ENCODE results near the gene EFCAB14. TPM values are rescaled to one million over a fixed set of nuclear protein-coding genes. Genes with fewer than 3 reads are reported as not detected.
A peak's percentile ranks its signal among the peaks of the same experiment; 100 is the strongest.
"Not testable (repeated sequence)": the region's sequence is repeated elsewhere in the genome, so short reads cannot be mapped to it uniquely, and the experiment has no call there.

The EFCAB14 gene
- total RNA-seq, 1 donor, result 29.6 TPM

DNA sequence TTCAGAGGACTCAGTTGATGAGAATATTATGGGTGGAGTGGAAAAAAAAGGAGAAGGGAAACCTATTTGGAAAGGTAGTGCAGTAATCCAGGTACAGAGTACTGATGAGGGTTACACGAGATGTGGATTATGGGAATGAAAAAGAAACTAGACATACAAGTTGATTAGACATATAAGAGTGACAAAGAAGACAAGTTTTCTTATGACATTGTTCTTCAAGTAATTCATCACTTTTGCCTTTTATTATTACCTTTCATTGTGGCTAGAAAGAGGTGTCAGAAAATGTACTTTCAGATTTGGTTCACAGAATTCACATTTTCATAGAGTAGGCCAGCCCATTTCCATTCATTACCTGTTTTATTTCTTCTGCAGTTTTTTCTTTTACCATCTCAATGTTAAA is 61.1 kb downstream of the EFCAB14 start:
- DNase-seq (ENCODE audit: low read depth in 2 of 3, low spot score in 2 of 3), result no peak

DNA sequence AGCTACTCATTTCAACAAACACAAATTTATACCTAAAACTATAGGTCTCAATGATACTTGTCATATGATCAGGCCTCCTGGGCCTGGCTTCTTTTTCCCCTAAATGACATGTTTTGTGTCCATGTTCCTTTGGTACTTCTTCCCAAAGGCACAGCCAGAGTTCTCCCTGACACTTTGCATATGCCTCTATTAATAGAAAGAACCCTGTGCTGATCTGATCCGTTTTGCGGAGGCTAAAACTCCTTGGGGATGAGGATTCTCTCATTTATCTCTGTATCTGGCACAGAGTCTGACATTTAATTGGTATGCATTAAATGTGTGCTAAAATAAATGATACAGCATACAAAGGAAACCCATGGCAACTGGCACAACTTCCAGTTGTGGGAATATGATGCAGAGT is 62.3 kb downstream of the EFCAB14 start:
- DNase-seq (ENCODE audit: low read depth in 2 of 3, low spot score in 2 of 3), result no peak

DNA sequence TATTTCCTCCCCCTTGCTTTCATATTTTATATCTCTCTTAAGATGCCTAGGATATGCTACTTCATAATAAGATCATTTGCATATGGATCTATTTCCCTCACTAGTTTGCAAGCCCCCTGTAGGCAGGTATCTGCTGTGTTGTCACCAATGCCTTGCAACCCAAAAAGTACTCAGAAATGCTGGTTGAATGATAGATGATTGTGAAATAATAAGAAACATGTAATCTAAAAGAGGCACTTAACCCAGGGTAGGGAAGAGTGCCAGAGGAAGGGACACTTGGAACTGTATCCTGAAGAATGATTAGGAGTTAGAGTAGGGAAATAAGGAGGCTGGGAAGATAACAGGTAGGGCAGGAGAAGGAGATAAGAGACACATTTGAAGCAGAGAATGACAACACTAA is 63.1 kb downstream of the EFCAB14 start:
- DNase-seq (ENCODE audit: low read depth in 2 of 3, low spot score in 2 of 3), result no peak

DNA sequence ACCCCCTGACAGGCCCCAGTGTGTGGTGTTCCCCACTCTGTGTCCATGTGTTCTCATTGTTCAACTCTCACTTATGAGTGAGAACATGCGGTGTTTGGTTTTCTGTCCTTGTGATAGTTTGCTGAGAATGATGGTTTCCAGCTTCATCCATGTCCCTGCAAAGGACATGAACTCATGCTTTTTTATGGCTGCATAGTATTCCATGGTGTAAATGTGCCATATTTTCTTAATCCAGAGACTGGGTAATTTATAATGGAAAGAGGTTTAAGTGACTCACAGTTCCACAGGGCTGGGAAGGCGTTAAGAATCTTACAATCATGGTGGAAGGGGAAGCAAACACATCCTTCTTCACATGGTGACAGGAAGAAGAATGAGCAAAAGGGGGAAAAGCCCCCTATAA is 64.2 kb downstream of the EFCAB14 start:
- DNase-seq (ENCODE audit: low read depth in 2 of 3, low spot score in 2 of 3), result not testable (repeated sequence)

DNA sequence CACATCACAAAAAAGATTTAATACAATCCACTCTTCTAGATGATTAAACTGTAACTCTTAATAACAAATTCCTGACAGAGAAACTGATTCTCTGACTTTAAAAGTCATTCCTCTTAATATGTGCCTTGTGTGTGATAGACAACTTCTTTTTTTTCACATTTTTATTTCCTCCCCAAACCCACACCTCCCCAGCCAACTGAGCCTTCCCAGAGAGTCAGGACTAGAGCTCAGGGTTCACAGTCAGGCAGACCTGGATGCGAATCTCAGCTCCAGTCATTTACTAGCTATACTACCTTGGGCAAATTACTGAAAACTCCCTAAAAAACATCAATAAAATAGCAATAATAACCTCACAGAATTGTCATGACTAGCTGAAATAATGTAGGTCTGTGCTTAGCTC is 64.9 kb downstream of the EFCAB14 start:
- no peak for DNase-seq (ENCODE audit: low read depth in 2 of 3, low spot score in 2 of 3)

DNA sequence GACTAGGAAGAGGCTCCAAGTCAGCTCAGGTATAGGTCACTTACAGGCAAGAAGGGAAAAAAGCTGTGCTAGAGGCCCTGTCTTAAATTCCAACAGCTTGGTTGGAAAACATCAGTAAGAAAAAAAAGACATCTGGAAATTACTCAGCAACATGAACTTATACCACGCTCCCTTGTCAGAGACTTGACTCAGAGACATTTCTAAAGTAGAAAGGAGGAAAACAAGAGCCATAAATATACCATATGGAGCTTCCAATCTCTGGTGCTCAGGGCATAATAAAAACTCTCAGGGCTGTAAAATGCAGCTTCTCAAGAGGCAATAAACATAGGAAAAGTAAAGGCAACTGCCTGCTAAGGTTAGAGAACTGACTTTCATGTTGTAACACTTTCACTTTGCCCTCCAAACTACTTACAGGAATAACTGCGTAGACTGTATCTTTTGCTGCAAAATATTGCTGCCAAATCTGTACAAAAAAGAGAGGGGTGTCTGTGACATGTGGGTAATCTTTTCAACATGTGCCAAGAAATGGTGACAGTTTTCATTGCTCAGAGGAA is 65.4 kb downstream of the EFCAB14 start:
- DNase-seq (ENCODE audit: low read depth in 2 of 3, low spot score in 2 of 3), result no peak

DNA sequence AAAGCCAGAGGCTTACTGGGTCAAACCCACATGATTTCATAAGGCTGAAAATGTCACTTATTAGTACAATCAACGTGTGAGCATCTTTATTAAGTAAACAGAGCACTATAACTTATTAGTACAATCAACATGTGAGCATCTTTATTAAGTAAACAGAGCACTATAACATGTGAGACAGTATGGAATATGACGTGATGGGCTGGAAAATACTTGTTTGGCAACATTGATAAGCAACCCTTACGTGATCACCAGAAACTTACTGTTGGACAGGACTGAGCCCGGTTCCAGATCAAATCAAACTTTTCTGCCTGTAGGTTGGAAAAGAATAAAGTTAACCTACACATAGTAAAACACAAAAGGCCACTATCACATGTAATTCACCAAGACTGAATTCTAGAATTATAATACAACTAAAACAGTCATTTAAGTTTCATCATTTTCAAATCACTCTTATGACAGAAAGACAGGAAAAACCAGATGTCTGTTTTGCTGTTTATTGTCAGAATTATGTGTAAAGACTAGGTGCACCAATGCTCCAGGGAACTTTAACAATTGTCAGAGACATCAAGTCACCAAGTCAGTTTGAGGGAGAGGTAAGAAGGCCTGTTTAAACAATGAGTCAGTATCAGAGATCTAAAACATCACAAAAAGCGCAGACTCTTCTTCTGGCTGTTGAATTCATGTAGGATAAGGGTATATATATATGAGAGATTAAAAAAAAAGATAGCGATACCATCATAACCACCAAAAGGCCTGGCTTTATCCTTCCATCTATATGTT is 66.4 kb downstream of the EFCAB14 start:
- no peak for DNase-seq (ENCODE audit: low read depth in 2 of 3, low spot score in 2 of 3)

DNA sequence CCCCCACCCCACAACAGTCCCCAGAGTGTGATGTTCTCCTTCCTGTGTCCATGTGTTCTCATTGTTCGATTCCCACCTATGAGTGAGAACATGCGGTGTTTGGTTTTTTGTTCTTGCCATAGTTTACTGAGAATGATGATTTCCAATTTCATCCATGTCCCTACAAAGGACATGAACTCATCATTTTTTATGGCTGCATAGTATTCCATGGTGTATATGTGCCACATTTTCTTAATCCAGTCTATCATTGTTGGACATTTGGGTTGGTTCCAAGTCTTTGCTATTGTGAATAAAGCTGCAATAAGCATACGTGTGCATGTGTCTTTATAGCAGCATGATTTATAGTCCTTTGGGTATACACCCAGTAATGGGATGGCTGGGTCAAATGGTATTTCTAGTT is 67.8 kb downstream of the EFCAB14 start:
- DNase-seq (ENCODE audit: low read depth in 2 of 3, low spot score in 2 of 3), result not testable (repeated sequence)

DNA sequence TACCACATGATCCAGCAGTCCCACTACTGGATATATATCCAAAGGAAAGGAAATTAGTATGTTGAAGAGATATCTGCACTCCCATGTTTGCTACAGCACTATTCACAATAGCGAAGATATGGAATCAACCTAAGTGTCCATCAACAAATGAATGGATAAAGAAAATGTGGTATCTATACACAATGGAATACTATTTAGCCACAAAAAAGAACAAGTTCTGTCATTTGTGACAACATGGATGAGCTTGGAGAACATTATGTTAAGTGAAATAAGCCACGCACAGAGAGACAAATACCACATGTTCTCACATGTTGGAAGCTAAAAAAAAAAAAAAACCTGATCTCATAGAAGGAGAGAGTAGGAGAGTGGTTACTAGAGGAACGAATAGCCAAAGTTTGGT is 68.4 kb downstream of the EFCAB14 start:
- DNase-seq (ENCODE audit: low read depth in 2 of 3, low spot score in 2 of 3), result no peak

DNA sequence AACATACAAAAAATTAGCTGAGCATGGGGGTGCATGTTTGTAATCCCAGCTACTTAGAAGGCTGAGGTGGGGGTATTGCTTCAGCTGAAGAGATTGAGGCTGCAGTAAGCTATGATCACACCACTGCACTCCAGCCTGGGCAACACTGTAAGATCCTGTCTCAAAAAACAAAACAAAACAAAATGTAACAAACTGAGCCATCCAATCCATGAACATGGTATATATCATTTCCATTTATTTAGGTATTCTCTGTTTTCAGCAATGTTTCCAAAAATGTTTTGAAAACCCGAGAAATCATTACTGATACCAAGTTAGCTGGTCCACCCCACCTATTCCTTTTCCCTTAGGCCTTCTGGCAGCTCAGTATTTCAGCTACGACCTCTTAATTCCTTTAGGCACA is 69.2 kb downstream of the EFCAB14 start:
- DNase-seq (ENCODE audit: low read depth in 2 of 3, low spot score in 2 of 3), result no peak

DNA sequence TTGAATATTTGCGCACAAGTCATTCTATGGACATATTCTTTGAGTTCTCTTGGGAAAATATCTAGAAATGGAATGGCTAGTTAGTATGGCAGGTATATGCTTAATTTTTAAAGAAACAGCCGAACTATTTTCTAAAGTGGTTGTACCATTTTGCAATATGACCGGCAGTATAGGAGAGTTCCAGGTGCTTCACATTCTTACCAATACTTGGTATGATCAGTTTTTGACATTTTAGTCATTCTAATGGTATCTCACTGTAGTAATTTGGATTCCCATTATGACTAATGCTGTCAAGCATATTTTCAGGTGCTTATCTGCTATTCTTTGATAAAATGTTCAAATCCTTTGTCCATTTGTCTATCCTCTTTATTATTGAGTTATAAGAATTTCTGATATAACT is 71.3 kb downstream of the EFCAB14 start:
- no peak for DNase-seq (ENCODE audit: low read depth in 2 of 3, low spot score in 2 of 3)

DNA sequence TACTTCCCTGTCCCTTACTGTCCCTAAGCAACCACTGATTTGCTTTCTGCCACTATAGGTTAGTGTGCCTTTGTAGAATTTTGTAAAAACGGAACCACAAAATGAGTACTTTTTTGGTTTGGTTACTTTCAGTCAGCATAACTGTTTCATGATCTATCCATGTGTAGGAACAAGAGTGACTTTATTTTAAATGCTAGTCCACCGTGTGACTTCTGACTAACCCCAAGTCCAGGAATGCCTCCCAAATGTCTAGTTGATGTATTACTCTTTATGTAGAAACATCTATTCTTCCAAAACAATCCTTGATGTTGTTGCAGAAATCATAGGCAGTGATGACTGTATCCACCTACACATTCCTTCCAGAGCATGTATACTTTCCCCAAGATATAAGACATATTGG is 72.1 kb downstream of the EFCAB14 start:
- DNase-seq (ENCODE audit: low read depth in 2 of 3, low spot score in 2 of 3), result no peak

DNA sequence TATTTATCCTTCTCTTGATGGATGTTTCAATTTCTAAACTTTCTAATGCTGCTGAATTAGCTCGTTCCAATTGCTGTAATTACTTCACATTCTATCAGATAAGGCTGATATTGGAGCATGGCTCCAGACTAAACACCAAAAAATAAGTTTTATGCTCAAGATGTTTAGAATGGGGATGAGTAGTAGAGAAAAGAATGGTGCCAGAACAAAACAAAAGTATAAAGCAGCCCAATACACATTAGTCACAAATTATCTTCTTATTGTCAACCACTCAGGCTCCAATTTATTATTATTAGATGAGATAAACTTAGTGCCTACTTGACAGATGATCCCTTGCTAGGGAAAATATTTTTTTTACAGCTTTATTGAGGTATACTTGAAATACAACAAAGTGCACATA is 72.6 kb downstream of the EFCAB14 start:
- no peak for DNase-seq (ENCODE audit: low read depth in 2 of 3, low spot score in 2 of 3)

DNA sequence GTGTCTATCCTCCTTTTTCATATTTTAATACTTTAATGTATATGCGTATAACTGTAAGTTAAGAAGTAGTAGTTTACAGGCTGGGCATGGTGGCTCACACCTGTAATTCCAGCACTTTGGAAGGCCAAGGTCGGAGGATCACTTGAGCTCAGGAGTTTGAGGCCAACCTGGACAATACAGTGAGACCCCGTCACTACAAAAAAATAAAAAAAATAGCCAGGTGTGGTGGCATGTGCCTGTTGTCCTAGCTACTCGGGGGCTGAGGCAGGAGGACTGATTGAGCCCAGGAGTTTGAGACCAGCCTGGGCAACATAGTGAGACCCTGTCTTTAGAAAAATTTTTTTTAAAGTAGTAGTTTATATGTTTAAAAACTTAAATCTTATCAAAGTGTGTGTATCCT is 73.1 kb downstream of the EFCAB14 start:
- DNase-seq (ENCODE audit: low read depth in 2 of 3, low spot score in 2 of 3), result no peak

DNA sequence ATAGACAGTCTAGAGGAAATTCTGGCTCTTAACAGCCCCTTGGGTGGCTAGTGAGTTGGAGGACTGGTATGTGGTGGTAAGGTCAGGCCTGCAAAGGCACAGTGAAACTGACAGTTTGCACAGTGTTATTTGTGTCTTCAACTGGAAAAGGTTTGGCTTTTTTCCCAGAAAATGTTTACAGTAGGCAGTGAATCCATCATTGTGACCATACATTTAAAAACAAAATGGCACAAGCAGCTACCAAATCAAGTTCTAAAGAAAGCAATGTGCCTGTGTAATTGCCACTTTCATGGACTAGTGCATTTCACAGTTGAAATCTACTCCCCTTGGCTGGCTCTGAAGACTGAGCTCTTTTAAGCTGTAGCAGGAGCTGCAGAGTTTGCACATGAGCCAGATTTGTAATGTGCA is 75.5 kb downstream of the EFCAB14 start:
- no peak for DNase-seq (ENCODE audit: low read depth in 2 of 3, low spot score in 2 of 3)

DNA sequence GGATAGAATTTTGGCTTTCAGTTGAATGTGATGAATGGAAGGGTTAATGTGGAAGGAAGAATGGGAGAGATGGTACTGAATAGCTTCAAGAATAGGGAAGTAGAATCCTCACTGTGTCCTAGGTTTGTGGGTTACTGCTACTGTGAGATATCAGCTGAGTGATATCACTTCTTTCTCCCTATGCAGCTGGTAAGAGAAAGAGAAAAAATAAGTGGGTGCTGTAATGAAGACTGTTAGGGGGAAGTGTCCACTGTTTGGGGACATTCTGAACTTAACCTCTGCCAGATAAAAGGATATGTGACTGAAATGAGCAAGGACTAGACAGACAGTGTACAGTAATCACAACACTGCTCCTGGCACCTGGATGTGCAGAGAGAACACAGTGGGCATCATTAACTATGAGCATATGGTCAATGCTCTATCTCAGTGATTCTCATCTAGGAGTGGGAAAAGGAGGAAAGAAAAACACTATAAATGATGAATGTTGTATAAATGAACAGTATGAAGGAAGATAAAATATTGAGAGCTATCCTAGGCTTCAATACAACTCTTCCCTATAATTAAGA is 76.7 kb downstream of the EFCAB14 start:
- peak in 1 of 3 donors; percentile 4 for DNase-seq (ENCODE audit: low read depth in 2 of 3, low spot score in 2 of 3)

DNA sequence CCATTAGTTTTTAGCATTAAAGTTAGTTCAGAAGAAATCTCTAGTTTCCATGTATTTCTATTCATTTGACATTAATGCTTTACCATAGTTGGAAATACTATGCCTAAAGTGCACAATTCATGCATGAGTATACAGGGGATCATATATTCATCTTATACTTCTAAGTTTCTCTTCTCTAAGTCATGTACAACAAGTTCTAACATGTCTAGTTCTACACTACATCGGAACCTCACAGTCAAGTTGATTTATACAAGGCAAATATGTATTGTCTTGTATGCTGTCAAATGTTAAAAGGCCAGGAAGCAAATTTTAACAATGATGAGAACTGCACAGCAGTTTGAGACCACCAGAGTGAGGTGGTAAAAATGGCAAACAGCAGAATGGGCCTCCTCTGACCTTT is 79.4 kb downstream of the EFCAB14 start:
- no peak for DNase-seq (ENCODE audit: low read depth in 2 of 3, low spot score in 2 of 3)

DNA sequence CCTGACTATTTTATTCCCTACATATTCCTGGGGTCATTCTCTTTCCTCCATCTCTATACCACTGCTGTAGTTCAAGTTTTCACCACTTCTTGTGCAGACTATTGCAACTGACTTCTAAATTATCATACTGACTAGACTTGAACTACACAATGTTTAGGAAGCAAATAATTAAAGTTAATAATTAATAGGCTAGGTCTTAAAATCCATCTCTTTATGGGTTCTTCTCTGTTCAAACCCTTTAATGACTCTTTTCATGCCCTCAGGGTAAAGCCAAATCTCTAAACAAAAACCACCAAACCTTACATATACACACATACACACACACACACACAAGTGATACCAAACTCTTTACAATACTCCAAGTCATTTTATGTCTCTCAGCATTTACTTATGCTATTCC is 80.0 kb downstream of the EFCAB14 start:
- DNase-seq (ENCODE audit: low read depth in 2 of 3, low spot score in 2 of 3), result no peak

DNA sequence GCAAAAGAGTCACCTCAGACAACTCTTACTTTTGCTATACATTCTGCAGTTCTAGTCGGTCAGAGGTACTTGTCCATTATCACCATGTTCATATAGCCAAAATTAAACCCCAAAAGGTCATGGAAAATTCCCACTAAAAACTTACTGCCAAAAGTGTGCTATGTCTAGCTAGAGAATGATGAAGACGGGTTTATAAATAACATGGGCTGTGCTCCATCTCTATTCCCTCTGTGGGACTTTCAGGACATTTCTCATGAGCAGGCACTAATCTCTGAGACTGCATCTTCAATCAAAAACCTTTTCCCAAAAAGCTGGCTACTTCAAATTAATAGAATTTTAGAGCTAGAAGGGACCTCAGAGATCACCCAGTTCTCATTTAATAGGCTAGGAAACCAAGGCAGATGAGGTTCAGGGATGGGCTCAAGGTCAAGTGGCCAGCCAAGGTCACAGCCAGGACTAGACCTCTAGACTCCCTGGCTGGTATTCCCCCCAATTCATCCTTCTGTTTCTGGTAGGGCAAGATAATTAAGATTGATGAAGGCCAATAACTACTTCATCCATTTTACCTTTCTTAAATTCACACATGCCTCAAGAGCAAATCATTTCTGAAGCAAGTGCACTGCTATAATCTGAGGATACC is 81.3 kb downstream of the EFCAB14 start:
- DNase-seq (ENCODE audit: low read depth in 2 of 3, low spot score in 2 of 3), result no peak

DNA sequence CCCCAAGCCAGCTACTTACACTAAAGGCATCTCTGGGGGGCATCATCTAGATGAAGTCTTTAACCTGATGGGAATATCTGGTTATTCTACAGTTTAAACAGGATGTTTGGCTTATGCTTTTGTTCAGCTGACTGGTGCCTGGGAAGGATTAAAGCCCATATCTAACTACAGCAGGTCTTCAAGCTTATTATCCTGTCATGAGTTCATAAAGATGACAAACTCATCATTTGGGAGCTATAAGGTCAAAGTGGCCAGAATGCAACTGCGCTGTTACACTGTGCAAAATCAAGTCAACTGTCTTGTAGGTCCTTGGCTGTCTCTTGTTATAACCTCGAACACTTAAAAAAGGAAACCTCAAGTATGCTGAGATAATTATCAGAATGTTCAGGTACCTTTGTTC is 83.7 kb downstream of the EFCAB14 start:
- no peak for DNase-seq (ENCODE audit: low read depth in 2 of 3, low spot score in 2 of 3)

DNA sequence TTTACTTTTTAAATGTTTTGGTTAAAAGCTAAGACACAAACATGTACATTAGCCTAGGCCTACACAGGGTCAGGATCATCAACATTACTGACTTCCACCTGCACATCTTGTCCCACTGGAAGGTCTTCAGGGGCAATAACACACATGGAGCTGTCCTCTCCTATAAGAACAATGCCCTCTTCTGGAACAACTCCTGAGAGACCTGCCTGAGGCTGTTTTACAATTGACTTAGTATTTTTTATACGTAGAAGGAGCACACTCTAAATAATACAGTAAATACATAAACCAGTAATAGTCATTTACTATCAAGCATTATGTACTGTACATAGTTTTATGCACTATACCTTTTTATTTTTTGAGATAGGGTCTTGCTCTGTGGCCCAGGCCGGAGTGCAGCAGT is 88.2 kb downstream of the EFCAB14 start:
- no peak for DNase-seq (ENCODE audit: low read depth in 2 of 3, low spot score in 2 of 3)
